CD4-positive, alpha-beta T cell (primary cell): Measurements from ENCODE around the gene WFDC2. TPM values are rescaled to one million over a fixed set of nuclear protein-coding genes. Genes with fewer than 3 reads are reported as not detected.

ENCODE experiments used
- ATAC-seq: fragments of 200-7000 bp; cut with Tn5 transposase; one replicate; pipeline ENCODE4 v1.10.0; 2022; ENCODE audit warnings: mild to moderate bottlenecking; ENCODE audit not compliant: poor library complexity
- CTCF ChIA-PET: fragments of 350-600 bp; sonication (Branson Sonifier 250); formaldehyde crosslinking; loops from one replicate; lab custom pipeline; 2021; ENCODE audit warnings: antibody characterized with exemption, inconsistent platforms; lab: Charles Lee
- POLR2A ChIA-PET: fragments of 350-600 bp; sonication (Branson Sonifier 250); formaldehyde crosslinking; loops from one replicate; lab custom pipeline; 2021; ENCODE audit warnings: antibody characterized with exemption, inconsistent platforms; lab: Charles Lee
- DNase-seq, 14 experiments: peaks; one replicate each; pipeline ENCODE4 v3.0.0-alpha.2; 2013 to 2020; ENCODE audit warnings: mixed read lengths in 2 of 14
- H3K27ac ChIP-seq, 2 donors: one replicate each; pipeline versions ENCODE4 v1.5.1 to v1.7.0; 2013; ENCODE audit warnings: low read length in 2 of 2, low read depth in 1 of 2, mild to moderate bottlenecking in 1 of 2
- H3K27me3 ChIP-seq, 2 experiments: 1 replicate in 1 of 2; 2 replicates in 1 of 2; pipeline versions ENCODE4 v1.6.1 to v1.7.0; 2013; ENCODE audit warnings: low read length in 2 of 2, control low read depth in 1 of 2, mild to moderate bottlenecking in 1 of 2, moderate library complexity in 1 of 2; ENCODE audit not compliant: insufficient read depth in 2 of 2, control insufficient read depth in 1 of 2
- H3K36me3 ChIP-seq: one replicate; pipeline ENCODE4 v1.6.1; 2013; ENCODE audit warnings: low read length, control low read depth; ENCODE audit not compliant: insufficient read depth
- H3K4me1 ChIP-seq: one replicate; pipeline ENCODE4 v1.6.1; 2013; ENCODE audit warnings: low read length, control low read depth; ENCODE audit not compliant: insufficient read depth
- H3K4me3 ChIP-seq: one replicate; pipeline ENCODE4 v1.5.1; 2013; ENCODE audit warnings: mild to moderate bottlenecking, low read length, moderate library complexity
- H3K9me3 ChIP-seq, 2 experiments: 1 replicate in 1 of 2; 2 replicates in 1 of 2; pipeline versions ENCODE4 v1.6.1 to v1.7.0; 2013; ENCODE audit warnings: low read length in 2 of 2, mild to moderate bottlenecking in 2 of 2, control low read depth in 1 of 2, moderate library complexity in 1 of 2; ENCODE audit not compliant: control insufficient read depth in 1 of 2, insufficient read depth in 1 of 2
- H3K27ac Mint-ChIP-seq: one replicate; pipeline ENCODE4 v1.8.0; 2020; ENCODE audit warnings: mixed read lengths
- H3K27me3 Mint-ChIP-seq: one replicate; pipeline ENCODE4 v1.8.0; 2021; ENCODE audit warnings: mixed read lengths
- H3K36me3 Mint-ChIP-seq: one replicate; pipeline ENCODE4 v1.8.0; 2021; ENCODE audit warnings: low read depth, mixed read lengths
- H3K4me1 Mint-ChIP-seq: one replicate; pipeline ENCODE4 v1.8.0; 2021; ENCODE audit warnings: low read depth, mixed read lengths
- H3K4me3 Mint-ChIP-seq: one replicate; pipeline ENCODE4 v1.8.0; 2020; ENCODE audit warnings: mild to moderate bottlenecking, mixed read lengths
- H3K9me3 Mint-ChIP-seq: one replicate; pipeline ENCODE4 v1.8.0; 2020; ENCODE audit warnings: mixed read lengths
- intact Hi-C, 2 experiments: fragments of 100-400 bp; cut with DNase I in 1 of 2; cut with micrococcal nuclease in 1 of 2; formaldehyde crosslinking; loops; one replicate each; pipeline versions ENCODE4 v1.15.1 to v1.9.0; 2023 to 2025; cut with DNase I, micrococcal nuclease
- total RNA-seq, 174 experiments: library from RNA in 2 of 174; stranded (reverse) in 2 of 174; gene quantifications; one replicate each; pipeline ENCODE4 v1.2.3 and lab custom pipeline; 2021 to 2026
- TF ChIP-seq, protein P1 (sequence below): fragments of 200-600 bp; IDR thresholded peaks from one replicate; pipeline ENCODE4 v1.8.0; 2022; ENCODE audit warnings: antibody characterized with exemption, mild to moderate bottlenecking

The WFDC2 gene
- total RNA-seq, 2 experiments from 2014 or later: not detected

DNA sequence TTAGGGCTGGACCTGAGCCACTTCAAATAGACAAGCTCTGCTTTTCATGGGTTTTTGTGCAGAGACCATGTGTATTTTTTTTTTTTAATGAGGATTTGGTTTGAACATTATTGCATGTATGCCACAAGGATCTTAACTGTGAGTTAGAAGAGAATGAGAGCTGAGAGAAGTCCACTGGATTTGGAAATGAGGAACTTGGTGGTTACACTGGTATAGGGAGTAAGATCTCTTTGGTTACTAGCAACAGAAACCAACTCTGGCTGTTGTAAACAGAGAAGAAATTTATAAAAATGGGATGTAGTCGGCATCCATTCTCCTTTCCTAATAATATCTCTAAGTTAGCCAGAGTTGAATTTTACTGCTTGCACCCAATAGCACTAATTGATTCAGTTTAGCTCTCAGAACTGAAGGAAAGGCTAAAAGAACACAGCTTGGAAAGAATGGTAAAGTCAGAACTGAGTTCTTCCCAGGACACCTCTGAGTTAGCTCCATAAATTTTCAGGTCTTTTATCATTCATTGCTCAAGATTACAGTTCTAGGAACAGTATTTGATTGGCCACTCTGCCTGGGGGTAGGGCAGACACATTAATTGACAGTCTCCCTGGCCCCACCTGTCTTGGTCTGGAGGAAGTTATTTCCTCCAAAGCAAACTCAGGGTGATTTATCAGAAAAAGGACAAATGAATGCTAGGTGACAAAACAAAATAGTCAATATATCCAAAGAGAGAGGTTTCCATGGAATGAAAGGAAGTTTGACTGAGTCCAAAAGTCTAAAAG lies 3.9 kb upstream of the WFDC2 start:
- ChIA-PET CTCF (interaction anchor here (1.2 kb wide), 1 partner anchor 172 kb away, joined by 4 read pairs; no protein-coding TSS in a partner anchor), POLR2A (no interaction called here)
- ATAC-seq (no peak), DNase-seq (no peak)
- Mint-ChIP-seq H3K36me3 (no peaks in the 10 kb centered on the region), H3K27ac (no peak overlapping the region), H3K27me3 (no peaks in the 10 kb centered on the region), H3K9me3 (no peaks in the 10 kb centered on the region), H3K4me1 (no peaks in the 10 kb centered on the region), H3K4me3 (no peak overlapping the region)
- H3K4me1 ChIP-seq: peaks cover 12% of the 10 kb centered on the region
- TF ChIP-seq, protein P1, sequence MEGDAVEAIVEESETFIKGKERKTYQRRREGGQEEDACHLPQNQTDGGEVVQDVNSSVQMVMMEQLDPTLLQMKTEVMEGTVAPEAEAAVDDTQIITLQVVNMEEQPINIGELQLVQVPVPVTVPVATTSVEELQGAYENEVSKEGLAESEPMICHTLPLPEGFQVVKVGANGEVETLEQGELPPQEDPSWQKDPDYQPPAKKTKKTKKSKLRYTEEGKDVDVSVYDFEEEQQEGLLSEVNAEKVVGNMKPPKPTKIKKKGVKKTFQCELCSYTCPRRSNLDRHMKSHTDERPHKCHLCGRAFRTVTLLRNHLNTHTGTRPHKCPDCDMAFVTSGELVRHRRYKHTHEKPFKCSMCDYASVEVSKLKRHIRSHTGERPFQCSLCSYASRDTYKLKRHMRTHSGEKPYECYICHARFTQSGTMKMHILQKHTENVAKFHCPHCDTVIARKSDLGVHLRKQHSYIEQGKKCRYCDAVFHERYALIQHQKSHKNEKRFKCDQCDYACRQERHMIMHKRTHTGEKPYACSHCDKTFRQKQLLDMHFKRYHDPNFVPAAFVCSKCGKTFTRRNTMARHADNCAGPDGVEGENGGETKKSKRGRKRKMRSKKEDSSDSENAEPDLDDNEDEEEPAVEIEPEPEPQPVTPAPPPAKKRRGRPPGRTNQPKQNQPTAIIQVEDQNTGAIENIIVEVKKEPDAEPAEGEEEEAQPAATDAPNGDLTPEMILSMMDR: no peak
- peaks cover 0 to 7% of the 10 kb centered on the region in 2 experiments for H3K9me3 ChIP-seq
- peaks cover 36 to 49% of the 10 kb centered on the region in 2 experiments for H3K27me3 ChIP-seq
- H3K4me3 ChIP-seq: no peak overlapping the region
- H3K36me3 ChIP-seq: no peaks in the 10 kb centered on the region
- intact Hi-C loops: no loop called here
- H3K27ac ChIP-seq: no peak overlapping the region

DNA sequence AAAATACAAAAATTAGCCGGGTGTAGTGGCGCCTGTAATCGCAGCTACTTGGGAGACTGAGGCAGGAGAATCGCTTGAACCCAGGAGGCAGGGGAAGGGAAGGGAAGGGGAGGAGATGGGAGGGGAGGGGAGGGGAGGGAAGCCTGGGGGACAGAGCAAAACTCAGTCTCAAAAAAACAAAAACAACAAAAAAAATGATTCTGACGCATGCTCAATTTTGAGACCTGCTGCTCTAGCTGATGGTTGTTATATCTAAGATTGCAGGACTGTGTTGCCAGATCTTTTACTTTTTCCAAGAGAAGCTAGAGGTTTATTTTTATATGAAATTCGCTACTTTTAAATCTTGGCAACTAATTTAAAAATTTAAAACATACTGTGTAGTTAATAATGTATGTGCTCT lies 2.4 kb upstream of the WFDC2 start:
- no peak for ATAC-seq
- intact Hi-C loops: no loop called here
- Histone ChIP-seq H3K4me3 (no peak overlapping the region), H3K27ac (no peak overlapping the region), H3K36me3 (no peaks in the 10 kb centered on the region), H3K9me3 (peaks cover 0 to 7% of the 10 kb centered on the region in 2 experiments), H3K27me3 (peaks cover 50 to 61% of the 10 kb centered on the region in 2 experiments), H3K4me1 (peaks cover 16% of the 10 kb centered on the region)
- no peak overlapping the region for H3K4me3 Mint-ChIP-seq
- no peaks in the 10 kb centered on the region for H3K9me3 Mint-ChIP-seq
- ChIA-PET POLR2A (no interaction called here), CTCF (interaction anchor here (0.8 kb wide), 1 partner anchor 217 kb away, joined by 3 read pairs; no protein-coding TSS in a partner anchor)
- peaks cover 5% of the 10 kb centered on the region for H3K4me1 Mint-ChIP-seq
- no peak overlapping the region for H3K27ac Mint-ChIP-seq
- no peaks in the 10 kb centered on the region for H3K36me3 Mint-ChIP-seq
- TF ChIP-seq, protein P1: no peak
- no peaks in the 10 kb centered on the region for H3K27me3 Mint-ChIP-seq
- no peak for DNase-seq

DNA sequence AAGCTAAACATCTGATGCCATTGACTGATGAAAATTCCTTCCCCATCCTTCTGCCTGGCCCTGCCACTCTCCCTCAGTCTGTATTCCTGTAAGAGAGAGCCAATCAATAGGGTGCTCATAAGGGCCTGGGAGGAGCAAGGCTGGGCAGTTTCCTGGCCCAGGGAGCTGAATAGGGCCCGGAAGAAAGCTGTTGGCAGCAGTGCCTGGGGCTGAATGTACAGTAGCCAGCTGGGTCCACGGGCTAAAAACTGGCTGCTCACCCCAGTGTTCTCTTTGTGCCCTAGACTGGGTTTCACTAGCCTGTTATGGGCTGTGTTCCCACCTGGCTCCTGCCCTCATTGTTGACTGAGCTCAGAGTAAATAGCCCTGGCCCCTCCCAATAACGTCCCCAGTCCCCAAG lies 1.7 kb upstream of the WFDC2 start:
- DNase-seq (no peak), ATAC-seq (no peak)
- Mint-ChIP-seq H3K4me3 (no peak overlapping the region), H3K36me3 (no peaks in the 10 kb centered on the region), H3K9me3 (no peaks in the 10 kb centered on the region), H3K4me1 (peaks cover 5% of the 10 kb centered on the region), H3K27me3 (no peaks in the 10 kb centered on the region), H3K27ac (no peak overlapping the region)
- H3K27me3 ChIP-seq: peaks cover 50 to 61% of the 10 kb centered on the region in 2 experiments
- peaks cover 16% of the 10 kb centered on the region for H3K4me1 ChIP-seq
- ChIA-PET POLR2A (no interaction called here), CTCF (no interaction called here)
- H3K36me3 ChIP-seq: no peaks in the 10 kb centered on the region
- intact Hi-C loops: no loop called here
- H3K4me3 ChIP-seq: no peak overlapping the region
- H3K9me3 ChIP-seq: peaks cover 0 to 7% of the 10 kb centered on the region in 2 experiments
- TF ChIP-seq, protein P1: no peak
- H3K27ac ChIP-seq: no peak overlapping the region
